Hepatocyte (in vitro differentiated cells): ENCODE data around the gene TTC39A.

ENCODE experiments used
- EZH2 ChIP-seq: fragments of 200-600 bp; sonication (generic); IDR thresholded peaks from 2 replicates; pipeline ENCODE4 v1.6.1; 2016; ENCODE audit warnings: antibody characterized with exemption, mild to moderate bottlenecking, borderline replicate concordance
- EZH2phosphoT487 ChIP-seq: fragments of 200-600 bp; sonication (generic); IDR thresholded peaks from one replicate; pipeline ENCODE4 v1.6.1; 2018; ENCODE audit warnings: antibody characterized with exemption, mild to moderate bottlenecking, low read depth, moderate library complexity; ENCODE audit not compliant: unreplicated experiment, severe bottlenecking
- TF ChIP-seq, protein P1 (sequence below): fragments of 200-600 bp; sonication (generic); IDR thresholded peaks from 2 replicates; pipeline ENCODE4 v1.5.1; 2016; ENCODE audit warnings: antibody characterized with exemption, mild to moderate bottlenecking; ENCODE audit not compliant: poor library complexity

DNA sequence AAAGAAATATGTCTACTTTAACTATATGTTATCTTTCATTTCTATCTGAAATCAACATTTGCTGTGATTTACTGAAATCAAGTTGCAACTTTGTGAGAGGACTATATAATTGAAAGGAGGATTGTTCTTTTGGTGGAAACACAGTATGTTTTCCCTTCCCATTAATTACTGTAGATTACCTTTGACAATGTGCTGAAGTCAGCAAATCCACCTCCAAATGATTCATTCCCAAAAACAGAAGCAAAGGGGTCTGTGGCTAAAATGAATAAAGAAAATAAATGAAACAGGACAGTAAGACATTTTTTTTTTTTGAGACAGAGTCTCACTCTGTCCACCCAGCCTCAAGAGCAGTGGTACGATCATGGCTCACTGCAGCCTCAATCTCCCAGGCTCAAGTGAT lies 35.4 kb upstream of the TTC39A start:
- TF ChIP-seq, protein P1, sequence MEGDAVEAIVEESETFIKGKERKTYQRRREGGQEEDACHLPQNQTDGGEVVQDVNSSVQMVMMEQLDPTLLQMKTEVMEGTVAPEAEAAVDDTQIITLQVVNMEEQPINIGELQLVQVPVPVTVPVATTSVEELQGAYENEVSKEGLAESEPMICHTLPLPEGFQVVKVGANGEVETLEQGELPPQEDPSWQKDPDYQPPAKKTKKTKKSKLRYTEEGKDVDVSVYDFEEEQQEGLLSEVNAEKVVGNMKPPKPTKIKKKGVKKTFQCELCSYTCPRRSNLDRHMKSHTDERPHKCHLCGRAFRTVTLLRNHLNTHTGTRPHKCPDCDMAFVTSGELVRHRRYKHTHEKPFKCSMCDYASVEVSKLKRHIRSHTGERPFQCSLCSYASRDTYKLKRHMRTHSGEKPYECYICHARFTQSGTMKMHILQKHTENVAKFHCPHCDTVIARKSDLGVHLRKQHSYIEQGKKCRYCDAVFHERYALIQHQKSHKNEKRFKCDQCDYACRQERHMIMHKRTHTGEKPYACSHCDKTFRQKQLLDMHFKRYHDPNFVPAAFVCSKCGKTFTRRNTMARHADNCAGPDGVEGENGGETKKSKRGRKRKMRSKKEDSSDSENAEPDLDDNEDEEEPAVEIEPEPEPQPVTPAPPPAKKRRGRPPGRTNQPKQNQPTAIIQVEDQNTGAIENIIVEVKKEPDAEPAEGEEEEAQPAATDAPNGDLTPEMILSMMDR, result no peak
- TF ChIP-seq EZH2 (no peak), EZH2phosphoT487 (no peak)
